HG03280 (cell line): Measurements from ENCODE around the gene PRKAR1B.

Experiments used
- ATAC-seq: cut with Tn5 transposase; IDR thresholded peaks from one replicate; pipeline ENCODE4 v1.9.1; 2021; ENCODE audit warnings: mild to moderate bottlenecking, moderate library complexity; ENCODE audit not compliant: unreplicated experiment

The PRKAR1B gene

GRCh38 chr7:607938-608337 is 119.1 kb downstream of the PRKAR1B start:
- no peak for ATAC-seq

DNA sequence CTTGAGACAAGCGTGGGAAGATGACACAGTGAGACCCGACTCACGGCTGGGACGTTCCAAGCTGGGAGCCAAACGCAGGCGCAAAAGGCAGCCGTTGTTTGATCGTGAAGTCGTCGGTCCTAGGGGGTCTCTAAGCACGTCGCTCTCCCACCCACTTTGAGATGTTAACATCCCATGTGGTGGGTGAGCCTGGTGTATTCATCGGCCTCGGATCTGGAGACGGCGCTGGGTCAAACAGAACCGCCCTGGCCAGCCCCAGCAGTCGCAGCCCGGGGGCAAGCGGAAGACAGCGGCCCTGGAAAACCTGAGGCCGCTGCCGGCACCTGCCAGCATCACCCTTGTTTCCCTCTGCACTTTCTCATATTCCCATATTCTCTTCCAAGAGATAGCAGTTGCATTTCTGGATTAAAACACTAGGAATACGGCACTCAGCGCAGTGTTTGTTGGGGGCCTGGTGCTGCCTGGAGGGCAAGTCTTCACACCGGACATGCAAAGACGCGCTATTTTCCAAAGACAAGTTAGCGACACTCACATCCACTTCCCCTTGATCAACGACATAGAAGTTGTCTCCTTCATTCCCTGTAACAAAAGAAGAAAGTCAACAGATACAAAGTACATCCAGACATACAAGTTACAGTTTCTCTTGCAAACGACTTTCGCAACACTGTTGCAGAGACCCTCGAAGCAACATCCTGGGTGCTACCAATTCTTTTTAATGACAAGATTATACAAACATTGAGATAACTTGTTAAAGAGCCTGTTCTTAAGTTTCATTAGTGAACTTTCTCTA is 121.2 kb downstream of the PRKAR1B start:
- ATAC-seq = no peak

DNA sequence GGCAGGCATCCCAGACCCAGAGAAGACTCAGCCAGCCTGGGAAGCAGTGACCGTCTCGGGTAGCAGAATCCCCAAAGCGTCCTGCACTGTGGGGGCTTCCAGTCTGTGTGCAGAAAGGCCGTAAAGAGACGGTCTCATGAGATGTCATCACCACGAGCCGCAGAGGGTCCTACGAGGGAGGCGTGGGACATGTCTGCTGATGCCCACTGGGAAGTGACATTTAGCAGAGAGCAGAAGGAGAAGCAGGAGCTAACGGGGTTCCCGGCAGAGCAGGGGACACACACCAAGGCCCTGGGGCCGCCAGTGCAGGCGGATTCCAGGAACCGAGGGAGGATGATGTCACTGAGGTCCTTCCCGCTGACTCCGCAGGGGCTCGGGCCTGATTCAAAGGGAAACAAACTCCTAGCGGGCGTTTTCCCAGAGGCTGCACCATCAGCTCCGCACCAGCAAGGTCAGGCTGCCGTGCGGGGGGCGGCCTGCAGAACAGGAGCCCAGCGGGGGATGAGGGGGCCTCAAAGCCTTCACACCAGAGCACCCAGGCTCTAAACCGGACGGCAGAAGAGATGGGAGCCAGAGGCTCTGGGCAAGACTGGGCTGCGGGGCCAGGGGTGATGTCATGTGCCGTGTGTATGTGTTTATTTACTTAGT is 122.1 kb downstream of the PRKAR1B start:
- ATAC-seq = no peak

DNA sequence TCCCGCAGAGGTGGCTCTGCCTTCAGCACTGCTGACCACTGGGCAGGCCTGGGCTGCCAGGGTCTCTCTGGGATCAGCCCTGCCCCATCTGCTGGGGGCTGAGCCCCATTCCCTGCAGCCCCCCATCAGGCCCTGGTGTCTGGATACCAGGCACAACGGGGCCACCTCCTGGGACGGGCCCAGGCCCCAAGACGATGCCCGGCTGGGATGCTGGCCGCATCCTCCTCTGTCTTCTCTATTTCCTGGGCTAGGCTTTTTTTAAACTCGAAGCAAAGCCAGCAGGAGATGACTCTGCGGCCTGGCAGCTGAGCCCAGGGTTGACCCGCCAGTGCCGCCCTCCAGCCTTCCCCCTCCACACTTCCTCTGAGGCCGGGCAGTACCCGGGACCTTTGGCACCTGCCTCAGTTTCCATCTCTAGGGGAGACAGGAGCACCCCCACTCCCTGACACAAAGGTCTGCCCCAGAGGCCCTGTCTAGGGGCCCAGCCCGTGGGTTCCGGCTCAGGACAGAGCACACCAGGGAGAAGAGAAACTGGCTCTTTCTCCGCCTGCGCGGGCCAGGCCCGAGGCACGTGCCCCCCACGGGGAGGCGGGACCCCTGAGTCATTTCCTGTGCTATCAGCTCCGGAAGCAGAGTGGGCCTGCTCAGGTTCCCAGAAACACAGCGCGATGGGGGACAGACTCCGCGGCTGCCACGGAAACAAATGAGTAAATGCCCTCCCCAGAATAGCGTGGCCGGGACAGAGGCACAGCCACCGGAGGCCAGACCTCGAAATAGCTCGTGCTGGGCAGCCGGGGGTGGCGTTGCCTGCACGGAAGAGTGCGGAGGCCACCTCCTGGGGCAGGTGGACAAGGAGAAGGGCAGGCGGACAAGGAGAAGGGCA is 122.8 kb downstream of the PRKAR1B start:
- peak; percentile 69 for ATAC-seq

DNA sequence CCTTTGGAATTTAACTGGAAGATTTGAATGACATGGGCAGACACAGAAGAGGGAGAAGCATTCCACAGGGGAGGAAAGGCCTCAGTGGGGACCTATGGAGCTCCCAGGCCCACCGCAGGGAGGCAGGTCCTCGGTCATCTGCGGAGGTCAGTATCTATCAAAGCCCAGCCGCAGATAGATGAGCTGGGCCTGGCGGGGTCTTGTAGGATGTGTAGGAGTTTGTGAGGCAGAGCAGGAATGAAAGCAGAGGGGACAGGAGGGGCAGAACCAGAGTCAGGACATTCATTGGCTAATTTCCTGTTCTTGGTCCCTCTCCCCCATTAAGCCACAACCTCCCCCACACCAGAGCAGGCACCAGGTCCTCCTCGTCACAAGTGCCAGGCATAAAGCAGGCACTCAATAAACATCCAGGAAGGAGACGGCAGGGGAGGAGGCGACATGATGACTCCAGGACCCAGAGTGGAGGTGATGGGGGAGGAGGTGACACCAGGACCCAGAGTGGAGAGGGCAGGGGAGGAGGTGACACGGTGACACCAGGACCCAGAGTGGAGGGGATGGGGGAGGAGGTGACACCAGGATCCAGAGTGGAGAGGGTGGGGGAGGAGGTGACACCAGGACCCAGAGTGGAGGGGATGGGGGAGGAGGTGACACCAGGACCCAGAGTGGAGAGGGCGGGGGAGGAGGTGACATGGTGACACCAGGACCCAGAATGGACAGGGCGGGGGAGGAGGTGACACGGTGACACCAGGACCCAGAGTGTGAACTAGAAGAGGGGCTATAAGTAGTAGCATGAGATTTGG is 123.7 kb downstream of the PRKAR1B start:
- no peak for ATAC-seq

GRCh38 chr7:602341-603141 is 124.5 kb downstream of the PRKAR1B start:
- no peak for ATAC-seq

- ATAC-seq = no peak
These were observed 125.3 kb downstream of the PRKAR1B start for GRCh38 chr7:601595-602340.

GRCh38 chr7:601036-601594 is 126.0 kb downstream of the PRKAR1B start:
- no peak for ATAC-seq

DNA sequence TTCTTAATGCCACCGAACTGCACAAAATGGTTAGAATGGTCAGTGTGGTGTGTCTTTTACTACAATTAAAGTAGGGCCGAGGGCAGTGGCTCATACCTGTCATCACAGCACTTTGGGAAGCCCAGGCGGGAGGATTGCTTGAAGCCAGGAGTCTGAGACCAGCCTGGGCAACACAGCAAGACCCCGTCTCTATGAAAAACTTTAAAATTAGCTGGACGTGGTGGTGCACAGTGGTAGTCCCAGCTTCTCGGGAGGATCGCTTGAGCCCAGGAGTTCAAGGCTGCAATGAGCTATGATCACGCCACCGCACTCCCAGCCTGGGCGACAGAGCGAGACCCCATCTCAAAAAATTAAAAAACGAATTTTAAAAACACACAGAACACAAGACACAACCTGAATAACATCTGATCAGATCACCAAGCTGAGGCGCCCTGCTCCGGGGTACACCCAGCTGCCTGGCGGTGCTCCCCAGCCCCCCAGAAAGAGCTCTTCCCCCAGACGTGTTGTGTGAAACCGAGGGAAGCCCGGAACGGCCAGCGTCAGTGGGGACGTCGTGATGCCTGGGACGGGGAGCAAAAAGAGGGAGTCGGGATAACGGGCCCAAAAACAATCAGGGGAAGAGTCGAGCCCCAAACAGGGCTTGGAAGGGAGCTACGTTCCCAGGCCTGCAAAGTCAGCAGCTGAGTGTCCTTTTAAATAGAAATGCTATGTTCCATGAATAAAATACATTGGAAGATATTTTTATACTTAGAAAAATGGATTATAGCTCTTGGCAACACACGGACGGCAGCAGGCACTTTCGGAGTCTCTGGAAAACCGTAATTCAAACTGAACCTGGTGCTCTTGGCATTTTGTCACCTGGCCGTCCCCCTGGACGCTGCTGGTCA is 126.7 kb downstream of the PRKAR1B start:
- ATAC-seq = no peak

DNA sequence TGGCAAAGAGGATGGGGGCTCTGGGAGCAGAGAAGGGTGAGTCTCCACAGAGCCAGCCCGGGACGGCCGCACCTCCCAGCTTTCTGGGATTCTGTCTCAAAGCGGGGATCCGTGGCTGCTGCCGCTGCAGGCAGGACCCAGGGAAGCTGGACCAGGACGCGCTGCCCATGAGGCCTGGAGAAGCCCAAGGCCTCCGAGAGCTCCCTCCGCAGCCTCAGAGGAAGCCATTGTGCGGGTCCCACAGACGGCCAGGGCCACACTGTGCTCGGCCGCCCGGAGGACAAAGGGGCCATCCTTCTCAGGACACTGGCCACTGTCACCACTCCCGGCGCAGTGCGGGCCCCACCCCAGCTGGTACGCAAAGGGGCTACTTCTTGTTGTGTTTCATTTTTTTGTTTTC is 128.2 kb downstream of the PRKAR1B start:
- ATAC-seq = no peak

DNA sequence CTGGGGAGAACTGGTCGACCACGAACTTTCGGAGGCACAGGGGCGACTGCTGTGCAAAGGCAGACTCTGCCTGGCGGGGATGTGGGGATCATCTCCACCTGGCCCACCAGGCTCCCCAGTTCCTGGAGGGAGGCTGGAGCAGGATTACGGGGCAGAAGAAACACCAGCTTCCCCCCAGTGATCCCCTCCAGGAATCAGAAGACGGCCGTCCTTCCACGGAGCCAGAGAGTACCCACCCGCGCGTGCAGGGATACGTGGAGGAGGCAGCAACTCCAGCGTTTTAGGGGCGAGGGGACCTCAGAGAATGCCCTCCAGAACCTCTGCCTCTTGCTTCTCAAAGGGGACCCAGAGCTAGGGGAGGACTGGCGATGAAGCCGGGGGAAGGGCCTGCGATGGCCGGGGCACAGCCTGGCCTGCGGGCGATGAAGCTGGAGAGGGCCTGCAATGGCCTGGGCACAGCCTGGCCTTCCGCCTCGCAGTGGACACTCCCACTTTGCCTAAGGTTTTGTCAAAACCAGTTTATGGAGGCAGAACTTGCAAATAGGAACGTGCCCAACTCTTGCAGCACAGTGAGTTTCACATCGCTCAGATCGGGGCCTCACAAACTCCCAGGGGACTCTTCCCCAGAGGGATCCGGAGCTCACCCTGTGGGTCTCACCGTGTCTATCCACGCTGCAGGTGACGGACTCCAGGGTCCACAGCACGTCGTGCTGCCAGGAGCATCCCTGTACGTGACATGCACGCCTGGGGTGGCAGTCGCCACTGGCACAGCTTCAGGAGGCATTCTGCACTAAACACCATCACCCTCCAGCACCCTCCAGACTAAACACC is 129.5 kb downstream of the PRKAR1B start:
- no peak for ATAC-seq

- no peak for ATAC-seq
These were observed 130.3 kb downstream of the PRKAR1B start for GRCh38 chr7:596819-597182.

GRCh38 chr7:596071-596818 is 130.8 kb downstream of the PRKAR1B start:
- no peak for ATAC-seq

DNA sequence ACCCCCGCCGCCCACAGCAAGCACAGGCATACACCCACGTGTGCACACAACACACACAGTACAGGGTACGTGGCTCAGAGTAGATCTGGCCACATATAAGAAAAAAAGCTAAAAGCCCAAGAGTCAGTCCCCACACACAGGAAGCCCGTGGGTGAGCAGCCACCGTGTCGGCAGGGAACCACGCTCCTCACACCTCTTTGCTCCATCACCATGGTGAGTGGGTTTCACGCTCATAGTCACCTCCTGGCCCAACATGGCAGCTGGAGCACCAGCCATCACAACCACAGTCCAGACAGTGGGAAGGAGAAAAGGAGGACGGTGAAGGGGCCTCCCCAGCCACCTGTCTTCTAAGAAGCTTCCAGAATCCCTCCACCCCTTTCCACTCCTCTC is 131.5 kb downstream of the PRKAR1B start:
- no peak for ATAC-seq

DNA sequence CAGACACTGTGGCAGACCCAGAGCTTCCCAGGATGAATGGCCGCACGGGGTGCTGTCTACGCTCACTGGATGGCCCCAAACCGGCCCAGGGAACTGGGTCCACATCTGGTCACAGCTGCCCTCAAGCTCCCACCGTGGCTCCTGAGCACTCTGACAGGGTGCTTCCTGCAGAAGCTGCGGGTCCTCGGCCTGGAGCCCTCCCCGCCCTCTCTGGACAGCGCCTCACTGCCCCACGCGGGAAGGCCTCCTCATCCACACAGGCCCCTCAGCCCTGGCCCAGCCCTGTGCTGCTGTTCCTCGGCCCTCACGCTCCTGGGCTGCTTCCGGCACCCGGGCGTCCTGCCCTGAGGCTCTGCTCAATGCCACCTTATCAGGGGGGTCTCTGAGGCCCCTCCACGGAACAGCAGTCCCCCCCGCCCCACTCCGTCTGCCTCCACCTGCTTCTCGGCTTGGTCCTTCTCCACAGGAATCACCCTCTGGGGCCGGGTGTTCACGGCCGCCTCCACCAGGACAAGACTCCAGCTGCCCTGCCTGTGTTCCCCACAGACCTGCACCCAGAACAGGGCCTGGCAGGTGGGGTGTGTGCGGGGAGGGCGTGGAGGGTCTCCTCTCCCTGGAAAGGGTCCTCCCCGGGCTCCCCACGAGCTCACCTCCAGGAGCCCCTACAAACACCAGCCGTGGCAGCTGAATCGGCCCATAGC is 132.0 kb downstream of the PRKAR1B start:
- ATAC-seq = no peak
